WERI-Rb-1 (cell line): ENCODE data around the gene KAZN.

Experiments used
- DNase-seq: peaks from one replicate; pipeline ENCODE4 v3.0.0-alpha.2; 2020
- H3K27ac ChIP-seq: fragments of 250-450 bp; sonication (Bioruptor Pico); 2 replicates; pipeline ENCODE4 v1.5.1; 2020; ENCODE audit warnings: mild to moderate bottlenecking, moderate library complexity
- H3K27me3 ChIP-seq: fragments of 250-450 bp; sonication (Bioruptor Pico); 2 replicates; pipeline ENCODE4 v1.5.1; 2021; ENCODE audit warnings: mild to moderate bottlenecking, low read depth, moderate library complexity; ENCODE audit not compliant: insufficient read depth, severe bottlenecking
- H3K36me3 ChIP-seq: fragments of 250-450 bp; sonication (Bioruptor Pico); 2 replicates; pipeline ENCODE4 v1.5.1; 2020; ENCODE audit warnings: mild to moderate bottlenecking, moderate library complexity
- H3K4me3 ChIP-seq: 2 replicates; pipeline ENCODE4 v1.5.1; 2011; ENCODE audit warnings: low read depth, mild to moderate bottlenecking, control low read depth, low read length
- H3K9me3 ChIP-seq: fragments of 250-450 bp; sonication (Bioruptor Pico); 2 replicates; pipeline ENCODE4 v1.5.1; 2021; ENCODE audit warnings: mild to moderate bottlenecking, moderate library complexity; ENCODE audit not compliant: severe bottlenecking
- CTCF ChIP-seq: IDR thresholded peaks from 2 replicates; pipeline ENCODE4 v1.5.1; 2011; ENCODE audit warnings: low read depth, mild to moderate bottlenecking, control low read depth, inconsistent platforms, low read length

The KAZN gene

GRCh38 chr1:14794906-14795305 lies 196.4 kb downstream of the KAZN start:
- H3K4me3 ChIP-seq: no peak overlapping the region
- no peak for DNase-seq
- no peaks in the 10 kb centered on the region for H3K36me3 ChIP-seq
- TF ChIP-seq CTCF: no peak
- no peak overlapping the region for H3K27ac ChIP-seq
- H3K9me3 ChIP-seq: no peaks in the 10 kb centered on the region
- no peaks in the 10 kb centered on the region for H3K27me3 ChIP-seq

GRCh38 chr1:14795589-14795988 lies 197.1 kb downstream of the KAZN start:
- Histone ChIP-seq H3K27me3 (no peaks in the 10 kb centered on the region), H3K9me3 (no peaks in the 10 kb centered on the region), H3K27ac (no peak overlapping the region), H3K36me3 (no peaks in the 10 kb centered on the region), H3K4me3 (no peak overlapping the region)
- TF ChIP-seq CTCF: no peak
- DNase-seq: no peak

- no peaks in the 10 kb centered on the region for H3K9me3 ChIP-seq
- no peak for TF ChIP-seq CTCF
- no peak overlapping the region for H3K4me3 ChIP-seq
- no peak for DNase-seq
- no peak overlapping the region for H3K27ac ChIP-seq
- H3K36me3 ChIP-seq: no peaks in the 10 kb centered on the region
- H3K27me3 ChIP-seq: no peaks in the 10 kb centered on the region
Measured at GRCh38 chr1:14800014-14800413, 201.5 kb downstream of the KAZN start.

- no peaks in the 10 kb centered on the region for H3K36me3 ChIP-seq
- no peaks in the 10 kb centered on the region for H3K27me3 ChIP-seq
- TF ChIP-seq CTCF: no peak
- no peak for DNase-seq
- no peak overlapping the region for H3K27ac ChIP-seq
- H3K9me3 ChIP-seq: no peaks in the 10 kb centered on the region
- no peak overlapping the region for H3K4me3 ChIP-seq
Measured at GRCh38 chr1:14800500-14801076, 202.1 kb downstream of the KAZN start.

GRCh38 chr1:14803002-14803789 lies 204.7 kb downstream of the KAZN start:
- DNase-seq: no peak
- Histone ChIP-seq H3K9me3 (peaks cover 10% of the 10 kb centered on the region), H3K27me3 (no peaks in the 10 kb centered on the region), H3K4me3 (no peak overlapping the region), H3K27ac (no peak overlapping the region), H3K36me3 (no peaks in the 10 kb centered on the region)
- no peak for TF ChIP-seq CTCF
